Hindlimb muscle (tissue), 1 donor: Measurements from ENCODE around the gene ZSWIM4. TPM values are rescaled to one million over a fixed set of nuclear protein-coding genes. Genes with fewer than 3 reads are reported as not detected.

Source experiments
- DNase-seq: peaks from one replicate; pipeline ENCODE4 v3.0.0-alpha.2; 2013
- polyA plus RNA-seq: library from polyadenylated mRNA; unstranded; fragments of 120-200 nt; gene quantifications from one replicate; pipeline ENCODE4 v1.2.1, GENCODE V29; 2013; ENCODE audit not compliant: insufficient read length

Gene ZSWIM4
- polyA plus RNA-seq, 1 donor: 5.4 TPM

DNA sequence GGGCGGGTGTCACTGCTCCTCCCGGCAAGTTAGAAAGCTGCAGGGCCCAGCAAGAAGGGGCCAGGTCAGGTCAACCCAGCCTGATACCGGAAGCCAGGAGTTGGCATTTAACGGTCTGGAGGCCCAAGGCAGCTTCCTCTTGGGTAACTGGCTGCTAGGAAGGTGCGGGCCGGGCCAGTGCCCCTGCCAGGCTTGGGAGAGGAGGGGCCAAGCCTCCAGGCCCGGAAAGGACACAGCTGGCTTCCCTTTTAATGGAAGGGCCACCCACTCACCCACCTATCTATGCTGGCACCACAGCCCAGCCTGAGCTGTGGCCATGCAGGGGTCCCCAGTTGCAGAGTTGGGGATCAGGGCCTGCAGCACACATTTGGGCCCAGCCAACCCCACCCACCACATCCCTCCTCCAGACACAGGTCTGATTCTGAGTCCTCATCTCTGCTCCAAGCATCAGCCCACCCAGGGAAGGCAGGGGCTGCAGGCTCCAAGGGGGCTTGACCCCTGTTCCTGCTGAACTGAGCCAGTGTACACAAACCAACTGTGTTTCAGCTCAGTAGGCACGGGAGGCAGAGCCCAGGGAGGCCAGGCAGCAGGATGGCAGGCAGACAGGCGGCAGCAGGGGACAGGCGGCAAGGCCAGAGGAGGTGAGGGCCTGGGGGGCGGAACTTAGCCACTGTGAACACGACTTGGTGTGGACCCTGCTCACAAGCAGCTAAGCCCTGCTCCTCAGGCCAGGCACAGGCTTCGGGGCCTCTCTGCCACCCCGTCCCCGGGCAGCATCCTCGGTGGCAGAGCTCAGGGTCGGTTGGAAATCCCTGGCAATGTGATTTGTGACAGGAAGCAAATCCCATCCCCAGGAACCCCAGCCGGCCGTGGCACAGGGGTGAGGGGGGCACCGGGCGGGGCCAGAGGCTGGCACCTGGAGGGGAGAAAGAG is 40.8 kb downstream of the ZSWIM4 start:
- no peak for DNase-seq

GRCh38 chr19:13838435-13839129 is 43.3 kb downstream of the ZSWIM4 start:
- no peak for DNase-seq

- peak; percentile 88 for DNase-seq
These were observed 44.1 kb downstream of the ZSWIM4 start for GRCh38 chr19:13839130-13839937.

GRCh38 chr19:13839938-13840304 is 44.7 kb downstream of the ZSWIM4 start:
- no peak for DNase-seq

DNA sequence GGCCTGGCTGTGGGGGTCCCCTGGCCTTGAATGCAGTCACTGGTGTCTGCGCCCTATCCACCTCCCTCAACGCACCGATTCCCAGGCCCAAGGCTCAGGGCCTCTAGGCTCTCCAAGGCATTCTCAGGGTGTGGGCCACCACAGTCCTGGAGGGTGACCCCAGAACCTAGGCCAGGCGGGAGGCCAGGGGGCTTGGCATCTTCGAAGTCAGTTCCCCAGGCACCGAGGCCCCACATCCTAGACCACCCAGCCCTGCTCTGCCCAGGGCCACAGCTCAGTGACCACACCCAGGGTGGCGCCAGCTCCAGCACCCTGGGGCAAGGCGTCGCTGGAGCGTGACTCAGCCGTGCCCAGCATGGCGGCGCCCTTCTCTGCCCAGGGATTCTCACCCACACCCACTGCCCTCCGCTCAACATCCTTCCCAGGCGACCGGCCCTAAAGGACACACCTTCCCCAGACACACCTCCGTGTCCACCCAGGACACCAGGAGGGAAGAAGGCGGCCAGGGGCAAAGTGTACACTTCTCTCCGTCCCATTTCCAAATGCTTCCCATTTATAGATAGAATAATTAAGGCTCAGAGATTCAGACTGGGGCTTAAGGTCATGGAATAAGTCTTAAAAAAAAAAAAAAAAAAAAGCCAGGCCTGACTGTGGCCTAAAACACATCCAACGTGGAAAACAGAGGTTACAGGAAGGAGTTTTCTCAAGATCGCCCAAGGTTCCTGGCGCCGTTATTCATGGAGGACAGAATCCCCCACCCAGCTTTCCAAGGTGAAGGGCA is 45.3 kb downstream of the ZSWIM4 start:
- DNase-seq: no peak

DNA sequence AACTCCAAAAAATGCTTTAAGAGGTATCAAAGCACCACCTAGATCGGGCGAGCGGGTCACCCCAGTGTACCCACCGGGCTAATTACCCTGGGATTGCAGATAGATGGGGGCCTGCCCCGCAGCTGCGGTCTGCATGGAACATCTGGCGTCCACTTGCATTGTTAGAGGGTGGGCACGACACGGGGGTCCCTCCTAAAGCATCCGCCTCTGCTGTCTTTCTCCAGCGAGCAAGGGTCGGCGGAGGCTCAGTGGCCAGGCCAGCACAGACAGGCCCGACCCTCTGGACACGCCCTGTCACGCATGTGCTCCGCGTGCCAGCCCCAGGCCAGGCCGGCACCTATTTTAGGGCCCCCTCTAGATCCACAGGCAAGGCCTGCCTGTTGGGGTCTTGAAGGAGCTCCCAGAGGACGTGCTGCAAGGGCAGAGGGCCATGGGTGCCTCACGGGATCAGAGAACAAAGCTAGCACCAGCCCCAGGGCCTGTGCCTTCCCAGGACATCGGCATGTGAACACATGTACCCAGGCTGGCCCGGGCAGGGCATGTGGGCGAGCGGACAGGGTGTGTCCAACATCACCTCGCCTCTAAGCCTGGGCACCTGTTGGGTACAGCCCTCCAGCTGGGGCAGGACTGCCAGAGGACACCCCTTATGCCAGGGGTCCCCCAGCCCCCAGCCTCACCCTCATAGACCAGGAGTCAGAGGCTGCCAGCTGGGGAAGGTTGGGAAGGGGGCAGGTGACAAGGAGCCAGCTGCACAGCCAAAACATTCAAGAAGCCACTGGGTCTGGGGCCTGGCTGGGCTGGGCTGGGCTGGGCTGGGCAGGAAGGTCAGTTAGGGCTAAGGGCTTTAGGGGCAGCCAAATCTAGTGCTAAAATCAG is 46.1 kb downstream of the ZSWIM4 start:
- no peak for DNase-seq

DNA sequence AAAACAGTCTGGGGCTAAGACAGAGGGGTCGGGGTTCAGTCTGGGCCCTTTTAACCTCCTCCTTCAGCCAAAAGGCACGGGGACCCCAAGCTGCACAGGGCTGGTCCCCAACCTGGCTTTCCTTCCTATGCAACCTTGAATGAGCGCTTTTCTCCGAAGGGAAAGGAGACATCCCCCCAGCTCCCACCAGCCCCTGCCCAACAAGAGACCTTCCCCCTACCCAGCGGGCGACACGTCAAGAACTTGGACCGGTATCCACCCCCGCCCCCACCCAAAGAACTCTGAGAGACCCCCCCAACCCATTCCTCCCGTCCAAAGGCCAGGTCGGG is 46.7 kb downstream of the ZSWIM4 start:
- DNase-seq: no peak

- DNase-seq: peak; percentile 89
These were observed 47.3 kb downstream of the ZSWIM4 start for GRCh38 chr19:13842291-13843103.

GRCh38 chr19:13843104-13843921 is 48.1 kb downstream of the ZSWIM4 start:
- no peak for DNase-seq

DNA sequence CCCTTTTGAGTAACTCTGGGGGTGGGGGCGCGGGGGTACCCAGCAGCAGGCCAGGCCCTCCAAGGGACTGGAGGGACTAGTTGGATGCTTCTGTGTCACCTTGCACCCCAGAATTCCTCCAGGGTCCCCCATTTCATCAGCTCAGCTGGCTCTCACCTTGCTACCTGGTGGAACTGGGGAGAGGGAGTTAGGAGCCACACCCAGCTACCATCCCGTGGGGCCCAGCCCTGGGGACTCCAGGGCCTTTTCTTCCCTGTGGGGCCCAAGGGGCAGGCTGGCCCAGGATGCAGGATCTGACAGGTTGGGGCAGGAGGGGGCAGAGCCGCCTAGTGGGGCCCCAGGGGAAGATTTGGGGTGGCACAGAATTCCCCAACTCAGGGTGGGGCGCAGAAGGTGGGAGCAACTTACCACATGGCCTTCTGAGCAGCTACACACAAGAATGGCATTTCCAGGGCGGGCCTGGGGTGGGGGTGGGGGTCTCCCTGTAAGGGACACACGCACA is 48.9 kb downstream of the ZSWIM4 start:
- no peak for DNase-seq

GRCh38 chr19:13846557-13847406 is 51.5 kb downstream of the ZSWIM4 start:
- peak; percentile 94 for DNase-seq

DNA sequence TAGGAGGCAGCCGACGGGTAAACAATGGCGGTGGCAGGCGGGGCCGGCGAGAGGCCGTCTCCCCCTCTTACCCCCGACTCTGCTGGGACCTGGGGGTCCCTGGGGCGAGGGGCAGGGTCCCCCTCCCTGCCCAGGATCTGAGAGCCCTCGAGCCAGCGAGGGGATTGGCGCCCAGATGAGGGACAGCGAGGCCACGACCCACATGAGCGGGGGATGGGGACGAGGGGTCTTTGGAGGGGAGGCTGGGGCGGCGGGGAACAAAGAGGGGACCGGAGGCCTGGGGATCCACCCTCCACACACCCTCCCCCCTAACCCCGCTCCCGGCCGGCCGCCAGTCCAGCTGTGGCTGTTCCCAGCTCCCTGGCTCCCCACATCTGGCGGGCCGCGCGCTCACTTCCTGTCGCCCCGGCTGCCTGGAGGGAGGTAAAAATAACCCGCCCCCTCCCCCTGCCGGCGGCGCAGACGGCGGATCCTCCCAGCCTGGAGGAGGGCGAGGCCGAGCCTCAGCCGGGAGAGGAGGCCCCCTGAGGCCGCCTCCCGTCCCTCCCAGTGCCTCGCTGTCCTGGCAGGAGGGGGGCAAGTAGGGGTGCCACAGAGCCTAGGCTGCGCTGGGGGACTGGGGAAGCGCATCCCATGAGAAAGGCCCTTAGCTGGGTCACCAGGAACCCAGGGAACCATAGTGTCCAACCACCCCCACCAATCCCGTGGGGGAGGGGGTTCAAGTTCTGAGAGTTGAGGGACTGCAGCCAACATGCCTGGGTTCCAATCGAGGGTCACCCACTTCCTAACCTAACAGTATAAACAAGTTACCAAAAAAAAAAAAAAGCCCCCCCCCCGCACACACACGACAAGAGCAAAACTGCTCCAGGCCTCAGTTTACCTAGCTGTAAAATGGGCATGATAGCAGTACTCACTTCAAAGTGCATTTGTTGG is 52.4 kb downstream of the ZSWIM4 start:
- DNase-seq: peak; percentile 96

DNA sequence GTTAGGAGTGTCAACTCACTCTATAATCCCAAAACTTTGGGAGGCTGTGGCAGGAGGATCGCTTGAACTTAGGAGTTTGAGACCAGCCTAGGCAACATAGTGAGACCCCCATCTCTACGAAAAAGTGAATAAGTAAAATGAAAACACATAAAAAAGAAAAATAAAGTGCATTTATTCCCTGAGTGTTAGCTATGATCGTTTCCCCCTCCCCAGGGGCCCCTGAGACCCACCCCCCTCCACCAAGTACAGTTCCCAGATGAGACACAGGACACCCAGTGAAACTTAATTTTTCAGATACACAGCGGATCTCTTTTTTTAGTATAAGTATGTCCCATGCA is 53.1 kb downstream of the ZSWIM4 start:
- no peak for DNase-seq

GRCh38 chr19:13848798-13849676 is 53.8 kb downstream of the ZSWIM4 start:
- DNase-seq: no peak

DNA sequence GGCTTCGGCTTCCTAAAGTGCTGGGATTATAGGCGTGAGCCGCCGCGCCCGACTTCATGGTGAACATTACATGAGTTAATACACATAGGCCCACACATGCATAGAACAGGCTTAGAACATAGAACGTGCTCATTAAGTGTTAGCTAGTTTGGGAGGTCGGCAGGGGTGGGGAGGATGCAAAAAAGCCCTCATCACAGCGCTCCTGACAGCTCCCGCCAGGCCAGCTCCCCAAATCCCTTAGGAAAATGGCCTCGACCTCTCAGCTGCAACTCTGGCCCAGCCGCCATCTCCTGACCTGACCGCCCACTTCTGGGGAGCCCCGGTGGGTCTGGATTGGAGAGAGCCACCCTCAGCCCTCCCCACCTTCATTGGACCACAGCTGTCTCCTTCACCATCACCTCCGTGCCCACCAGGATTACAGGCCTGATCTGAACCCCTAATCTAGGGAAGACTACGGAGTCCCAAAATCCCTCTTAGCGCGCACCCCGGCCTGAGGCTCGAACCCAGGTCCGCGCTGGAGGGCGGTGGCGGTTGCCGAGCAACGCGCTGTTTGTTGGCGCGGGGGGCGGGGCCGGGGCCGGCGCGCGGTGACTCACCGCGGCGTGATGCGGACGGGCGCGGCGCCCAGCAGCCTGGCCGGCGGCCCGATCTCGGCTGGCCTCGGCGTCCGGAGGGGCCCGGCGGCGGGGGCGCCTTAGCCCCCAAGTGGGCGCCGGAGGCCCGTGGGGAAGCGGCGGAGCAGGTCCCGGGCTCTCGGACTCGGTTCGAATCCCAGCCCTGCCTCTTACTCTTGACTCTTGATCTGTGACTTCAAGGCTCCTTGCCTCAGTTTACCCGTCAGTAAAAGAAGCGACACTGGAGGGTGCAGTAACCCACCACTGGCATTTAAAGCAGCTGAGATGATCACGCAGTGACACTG is 55.0 kb downstream of the ZSWIM4 start:
- DNase-seq: peak; percentile 93
